Measurements from ENCODE around the gene ENTPD8.

GRCh38 chr9:137448602-137448962 lies 7.4 kb upstream of the ENTPD8 start:
- TF ChIP-seq ZBTB7A (CRISPR knock-in tag; IDR thresholded peaks at IDR 0.05) (no peak), ZSCAN20 (CRISPR knock-in tag; IDR thresholded peaks at IDR 0.05; ENCODE audit: borderline replicate concordance) (no peak), CTCF (CRISPR knock-in tag; IDR thresholded peaks at IDR 0.05) (no peak), NR3C1 (CRISPR knock-in tag; IDR thresholded peaks at IDR 0.05) (no peak), ZNF557 (CRISPR knock-in tag; IDR thresholded peaks at IDR 0.05) (no peak), ZNF513 (CRISPR knock-in tag; conservative IDR thresholded peaks at IDR 0.05) (no peak), HNRNPK (IDR thresholded peaks at IDR 0.05; ENCODE audit: low read depth, low read length, poor library complexity, severe bottlenecking) (no peak), NFE2L2 (IDR thresholded peaks at IDR 0.05; ENCODE audit: low read length) (no peak), ZNF580 (CRISPR knock-in tag; IDR thresholded peaks at IDR 0.05; ENCODE audit: borderline replicate concordance, low read depth) (no peak), NR1H2 (CRISPR knock-in tag; IDR thresholded peaks at IDR 0.05; ENCODE audit: borderline replicate concordance, low read depth) (no peak), CEBPB (IDR thresholded peaks at IDR 0.05; ENCODE audit: borderline replicate concordance, low read depth, low read length) (no peak), CHD2 (IDR thresholded peaks at IDR 0.05; ENCODE audit: low read depth, low read length) (no peak), KAT2B (IDR thresholded peaks at IDR 0.05; ENCODE audit: borderline replicate concordance, low read depth, low read length) (no peak)
